ENCODE measurements around the gene MAPK8IP3. TPM values are rescaled to one million over a fixed set of nuclear protein-coding genes. Genes with fewer than 3 reads are reported as not detected.

MAPK8IP3 gene
- polyA plus RNA-seq, 1 experiment = 22.5 TPM

- peaks cover 6% of the 10 kb centered on the region for H3K36me3 ChIP-seq (ENCODE audit: control insufficient read depth, insufficient read depth, low read length)
- H3K27me3 ChIP-seq (ENCODE audit: control insufficient read depth, insufficient read depth, low read length) = no peaks in the 10 kb centered on the region
- DNase-seq (ENCODE audit: low read depth) = no peak
- TF ChIP-seq CTCF (IDR thresholded peaks at IDR 0.05; ENCODE audit: insufficient read depth, low read depth, low read length) = no peak
- POLR2A ChIA-PET = no interaction called here
- CTCF ChIA-PET = interaction anchor here (0.6 to 2.8 kb wide), 36 partner anchors 9 to 395 kb away, joined by 3 to 23 read pairs (median 4); partner anchors contain the start of genes EME2, JPT2, MRPS34 and NUBP2
- H3K4me3 ChIP-seq (ENCODE audit: low read depth, low read length) = peak overlapping the region; percentile 98
Observed at GRCh38 chr16:1706386-1707192, 594 bp downstream of the MAPK8IP3 start.

- no peak for DNase-seq (ENCODE audit: low read depth)
- POLR2A ChIA-PET = no interaction called here
- Histone ChIP-seq H3K36me3 (ENCODE audit: control insufficient read depth, insufficient read depth, low read length) (peaks cover 4% of the 10 kb centered on the region), H3K27me3 (ENCODE audit: control insufficient read depth, insufficient read depth, low read length) (no peaks in the 10 kb centered on the region), H3K4me3 (ENCODE audit: low read depth, low read length) (peak overlapping the region; percentile 98)
- CTCF ChIA-PET = interaction anchor here (0.6 to 2.8 kb wide), 7 partner anchors 17 to 278 kb away, joined by 3 to 23 read pairs (median 4); partner anchors contain the start of genes EME2, JPT2 and MRPS34
- TF ChIP-seq CTCF (IDR thresholded peaks at IDR 0.05; ENCODE audit: insufficient read depth, low read depth, low read length) = no peak
Observed at GRCh38 chr16:1707193-1707790, 1.3 kb downstream of the MAPK8IP3 start.

GRCh38 chr16:1708083-1708767 is 2.2 kb downstream of the MAPK8IP3 start:
- CTCF ChIA-PET = interaction anchor here (1.3 kb wide), 1 partner anchor 56 kb away, joined by 4 read pairs; no protein-coding TSS in a partner anchor
- Histone ChIP-seq H3K27me3 (ENCODE audit: control insufficient read depth, insufficient read depth, low read length) (no peaks in the 10 kb centered on the region), H3K36me3 (ENCODE audit: control insufficient read depth, insufficient read depth, low read length) (peaks cover 4% of the 10 kb centered on the region), H3K4me3 (ENCODE audit: low read depth, low read length) (0 out of 2 replicates have a peak overlapping the region, but pooled peaks have one; percentile 2)
- POLR2A ChIA-PET = no interaction called here
- no peak for DNase-seq (ENCODE audit: low read depth)
- TF ChIP-seq CTCF (IDR thresholded peaks at IDR 0.05; ENCODE audit: insufficient read depth, low read depth, low read length) = no peak

DNA sequence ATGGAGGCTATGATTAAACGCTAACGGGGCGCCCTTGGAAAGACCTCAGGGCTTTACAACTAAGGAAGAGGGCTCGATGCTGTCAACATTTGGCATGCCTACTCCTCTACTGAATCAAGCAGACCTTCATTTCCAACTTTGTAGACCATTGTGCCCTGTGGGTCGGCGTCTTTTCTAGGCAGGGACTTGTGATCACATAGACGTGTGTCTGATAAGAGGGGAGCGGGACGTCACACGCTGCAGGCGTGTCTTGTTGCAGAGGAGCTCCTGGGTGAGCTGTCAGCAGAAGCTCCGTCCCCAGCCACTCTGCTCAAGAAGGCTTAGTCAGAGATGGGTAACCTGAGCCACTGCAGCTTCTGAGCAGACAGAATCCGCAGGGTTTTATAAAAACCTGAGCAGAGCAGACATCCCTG is 2.8 kb downstream of the MAPK8IP3 start:
- no peak for TF ChIP-seq CTCF (IDR thresholded peaks at IDR 0.05; ENCODE audit: insufficient read depth, low read depth, low read length)
- no peak for DNase-seq (ENCODE audit: low read depth)
- Histone ChIP-seq H3K36me3 (ENCODE audit: control insufficient read depth, insufficient read depth, low read length) (peaks cover 4% of the 10 kb centered on the region), H3K27me3 (ENCODE audit: control insufficient read depth, insufficient read depth, low read length) (no peaks in the 10 kb centered on the region), H3K4me3 (ENCODE audit: low read depth, low read length) (no peak overlapping the region)
- CTCF ChIA-PET = interaction anchor here (0.8 to 1.3 kb wide), 2 partner anchors 55 to 61 kb away, joined by 3 to 4 read pairs; no protein-coding TSS in a partner anchor
- POLR2A ChIA-PET = no interaction called here

DNA sequence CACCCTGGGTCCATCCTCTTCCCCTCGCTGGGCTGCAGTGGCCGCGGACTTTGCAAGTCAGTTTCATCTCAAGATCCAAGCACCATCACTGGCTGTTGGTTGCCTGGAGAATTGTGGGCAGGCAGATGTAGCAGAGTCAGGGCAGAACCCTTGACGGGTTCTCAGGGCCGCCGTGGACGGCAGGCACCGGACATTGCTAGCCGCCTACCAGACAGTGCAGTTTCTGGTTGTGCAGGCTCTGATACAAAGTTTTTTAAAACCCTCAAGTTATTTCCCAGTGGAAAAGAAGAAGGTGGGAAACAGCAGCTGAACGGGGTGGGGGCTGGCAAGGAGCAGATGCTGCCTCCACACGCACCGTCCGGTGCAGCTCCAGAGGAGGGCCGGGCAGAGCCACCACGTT is 3.4 kb downstream of the MAPK8IP3 start:
- ChIA-PET CTCF (interaction anchor here (0.8 to 1.3 kb wide), 2 partner anchors 55 to 61 kb away, joined by 3 to 4 read pairs; no protein-coding TSS in a partner anchor), POLR2A (no interaction called here)
- no peak overlapping the region for H3K4me3 ChIP-seq (ENCODE audit: low read depth, low read length)
- peaks cover 4% of the 10 kb centered on the region for H3K36me3 ChIP-seq (ENCODE audit: control insufficient read depth, insufficient read depth, low read length)
- no peak for DNase-seq (ENCODE audit: low read depth)
- no peaks in the 10 kb centered on the region for H3K27me3 ChIP-seq (ENCODE audit: control insufficient read depth, insufficient read depth, low read length)
- TF ChIP-seq CTCF (IDR thresholded peaks at IDR 0.05; ENCODE audit: insufficient read depth, low read depth, low read length) = no peak
